T-helper 17 cell (primary cell): ENCODE measurements around the gene RIMBP2. TPM values are rescaled to one million over a fixed set of nuclear protein-coding genes. Genes with fewer than 3 reads are reported as not detected.

Experiments used
- ATAC-seq: fragments of 150-1000 bp; cut with Tn5 transposase; 2 replicates; pipeline ENCODE4 v1.10.0; 2021; ENCODE audit warnings: mild to moderate bottlenecking, moderate library complexity
- DNase-seq, 3 donors: peaks; one replicate each; pipeline versions ENCODE4 v3.0.0 to v3.0.0-alpha.2; 2020 to 2021
- H3K9me3 ChIP-seq: one replicate; pipeline ENCODE4 v1.7.0; 2013; ENCODE audit warnings: low read length, mild to moderate bottlenecking; ENCODE audit not compliant: control insufficient read depth, poor library complexity, severe bottlenecking
- H3K27ac Mint-ChIP-seq: one replicate; pipeline ENCODE4 v1.8.0; 2022; ENCODE audit warnings: mild to moderate bottlenecking, moderate library complexity, mixed read lengths
- H3K27me3 Mint-ChIP-seq: one replicate; pipeline ENCODE4 v1.8.0; 2022; ENCODE audit warnings: mixed read lengths
- H3K36me3 Mint-ChIP-seq: one replicate; pipeline ENCODE4 v1.8.0; 2022; ENCODE audit warnings: low read depth, mixed read lengths
- H3K4me1 Mint-ChIP-seq: one replicate; pipeline ENCODE4 v1.8.0; 2022; ENCODE audit warnings: mild to moderate bottlenecking, mixed read lengths
- H3K4me3 Mint-ChIP-seq: one replicate; pipeline ENCODE4 v1.8.0; 2022; ENCODE audit warnings: mild to moderate bottlenecking, moderate library complexity, mixed read lengths
- total RNA-seq, 4 donors: library from RNA in 2 of 4; stranded (reverse) in 2 of 4; gene quantifications; one replicate each; pipeline ENCODE4 v1.2.3 and lab custom pipeline; 2022 to 2026

Gene RIMBP2
- total RNA-seq, 2 donors from 2014 or later: not detected

DNA sequence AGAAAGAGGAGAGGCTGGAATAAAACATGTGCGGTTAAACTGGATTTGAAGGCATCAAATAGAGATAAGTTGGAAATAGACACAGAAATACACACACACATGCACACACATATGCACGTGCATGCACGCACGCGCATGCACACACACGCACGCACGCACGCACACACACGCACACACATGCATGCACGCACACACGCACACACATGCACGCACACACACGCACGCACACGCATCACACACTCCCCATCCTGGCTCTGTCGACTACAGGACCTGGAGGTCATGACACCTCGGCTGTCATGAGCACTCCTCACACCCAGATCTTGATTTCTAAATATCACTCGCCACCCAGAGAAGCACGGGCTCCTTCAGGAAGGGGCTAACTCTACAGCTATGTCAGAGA is 51.8 kb downstream of the RIMBP2 start:
- no peaks in the 10 kb centered on the region for H3K9me3 ChIP-seq
- no peak overlapping the region for H3K27ac Mint-ChIP-seq
- no peak for DNase-seq
- H3K4me1 Mint-ChIP-seq: no peaks in the 10 kb centered on the region
- H3K27me3 Mint-ChIP-seq: peaks cover 13% of the 10 kb centered on the region
- ATAC-seq: no peak
- no peak overlapping the region for H3K4me3 Mint-ChIP-seq
- no peaks in the 10 kb centered on the region for H3K36me3 Mint-ChIP-seq

GRCh38 chr12:130663514-130663913 is 52.6 kb downstream of the RIMBP2 start:
- H3K27me3 Mint-ChIP-seq: peaks cover 13% of the 10 kb centered on the region
- no peaks in the 10 kb centered on the region for H3K9me3 ChIP-seq
- H3K4me1 Mint-ChIP-seq: no peaks in the 10 kb centered on the region
- H3K27ac Mint-ChIP-seq: no peak overlapping the region
- H3K4me3 Mint-ChIP-seq: no peak overlapping the region
- no peak for DNase-seq
- no peaks in the 10 kb centered on the region for H3K36me3 Mint-ChIP-seq
- ATAC-seq: no peak

DNA sequence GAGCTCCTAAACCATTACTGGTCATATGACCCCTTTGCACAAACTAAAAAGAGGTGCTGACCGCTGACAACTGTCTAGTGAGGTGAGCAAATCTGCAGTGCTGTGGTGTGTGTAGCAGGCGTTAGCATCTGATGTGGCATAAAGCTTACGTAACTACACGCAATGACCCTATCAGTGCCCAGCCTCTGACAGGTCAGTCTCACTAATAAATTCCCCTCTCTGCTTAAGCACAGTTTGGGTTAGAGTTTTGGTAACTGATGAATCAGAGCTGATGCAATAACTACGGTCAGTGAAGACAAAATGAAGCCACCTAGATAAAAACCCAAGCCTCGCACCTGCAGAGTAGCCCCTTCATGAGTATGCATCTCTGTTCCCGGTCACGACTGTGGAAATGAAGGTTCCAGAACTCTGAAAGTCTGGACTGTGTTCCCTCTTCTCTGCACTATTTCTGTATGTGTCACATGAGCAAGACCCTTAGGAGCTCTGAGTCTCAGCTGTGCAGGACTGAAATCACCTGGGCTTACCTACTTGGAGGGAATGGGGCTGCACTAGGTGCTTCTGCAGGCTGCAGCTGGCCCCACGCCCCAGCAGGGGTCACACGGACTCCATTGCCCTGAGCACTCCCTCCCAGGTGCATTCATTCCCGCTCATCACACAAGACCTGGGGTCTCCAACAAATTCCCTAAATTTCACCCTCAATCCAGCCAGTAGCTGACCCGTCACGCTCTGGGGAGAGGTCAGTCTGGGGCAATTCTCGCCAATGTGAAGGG is 54.4 kb downstream of the RIMBP2 start:
- H3K4me3 Mint-ChIP-seq: no peak overlapping the region

DNA sequence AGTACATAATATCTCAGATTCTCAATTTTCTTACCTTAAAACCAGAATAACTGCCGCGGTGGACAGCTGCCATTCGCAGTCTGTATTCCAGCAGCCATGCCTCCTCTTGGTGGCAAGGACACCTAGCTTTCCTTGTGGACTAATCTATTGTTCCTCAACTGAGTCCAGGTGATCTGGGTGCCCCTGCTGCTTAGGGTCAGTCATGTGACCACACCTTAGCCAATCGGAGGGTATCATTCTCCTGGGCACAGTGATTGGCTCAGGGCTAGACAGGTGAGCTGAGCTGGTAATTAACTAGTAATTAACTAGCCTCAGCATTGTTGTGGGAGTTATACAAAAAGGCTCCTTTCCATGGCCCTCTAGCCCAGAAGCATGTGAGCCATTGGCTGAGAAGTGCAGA is 55.0 kb downstream of the RIMBP2 start:
- no peaks in the 10 kb centered on the region for H3K9me3 ChIP-seq
- Mint-ChIP-seq H3K27ac (no peak overlapping the region), H3K4me3 (no peak overlapping the region), H3K27me3 (peaks cover 13% of the 10 kb centered on the region), H3K4me1 (no peaks in the 10 kb centered on the region), H3K36me3 (no peaks in the 10 kb centered on the region)
- no peak for ATAC-seq
- DNase-seq: no peak

More for the DNA sequence above, 54.4 kb downstream of the RIMBP2 start:
- no peaks in the 10 kb centered on the region for H3K4me1 Mint-ChIP-seq
- no peak overlapping the region for H3K27ac Mint-ChIP-seq
- no peaks in the 10 kb centered on the region for H3K36me3 Mint-ChIP-seq
- no peak for ATAC-seq
- DNase-seq: no peak
- H3K9me3 ChIP-seq: no peaks in the 10 kb centered on the region
- H3K27me3 Mint-ChIP-seq: peaks cover 13% of the 10 kb centered on the region

DNA sequence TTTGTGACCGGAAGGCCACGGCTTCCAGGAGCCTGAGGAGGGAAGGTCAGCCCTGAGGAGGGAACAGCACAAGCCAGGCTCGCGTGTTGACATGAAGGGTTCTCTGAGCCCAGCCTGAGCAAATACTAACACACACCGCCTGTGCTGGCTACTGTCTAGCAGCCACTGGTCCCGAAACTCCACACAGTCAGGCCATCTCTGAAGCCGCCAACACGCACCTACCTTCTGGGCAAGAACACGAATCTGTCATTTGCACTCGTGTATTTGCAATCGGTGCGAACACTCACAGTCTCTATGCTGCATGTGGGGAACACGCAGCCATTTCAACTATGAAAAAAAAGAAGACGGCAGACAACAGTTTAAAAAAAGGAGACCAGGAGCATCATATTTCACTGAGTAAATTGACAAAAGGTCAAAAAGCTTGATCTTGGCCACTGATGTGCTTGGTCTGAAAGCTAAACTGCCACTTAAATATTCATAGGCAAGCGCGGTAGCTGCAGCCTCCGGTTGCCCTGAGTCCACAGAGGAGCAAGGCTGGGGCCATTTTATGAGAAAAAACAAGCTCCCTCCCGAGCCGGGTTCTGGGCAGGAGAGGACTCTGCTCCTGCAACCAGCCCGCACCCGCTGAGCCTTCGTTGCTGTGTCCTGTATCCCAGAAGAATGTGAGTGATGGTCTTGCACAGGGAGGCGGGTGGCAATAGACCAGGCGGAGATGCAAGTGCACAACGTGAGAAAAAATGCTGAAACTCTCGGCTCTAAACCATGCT is 57.8 kb downstream of the RIMBP2 start:
- Mint-ChIP-seq H3K4me3 (no peak overlapping the region), H3K36me3 (no peaks in the 10 kb centered on the region), H3K4me1 (no peaks in the 10 kb centered on the region), H3K27ac (no peak overlapping the region), H3K27me3 (peaks cover 8% of the 10 kb centered on the region)
- H3K9me3 ChIP-seq: no peaks in the 10 kb centered on the region
- ATAC-seq (no peak), DNase-seq (no peak)

GRCh38 chr12:130656411-130656810 is 59.7 kb downstream of the RIMBP2 start:
- Mint-ChIP-seq H3K27me3 (no peaks in the 10 kb centered on the region), H3K27ac (no peak overlapping the region), H3K4me3 (no peak overlapping the region), H3K4me1 (no peaks in the 10 kb centered on the region), H3K36me3 (no peaks in the 10 kb centered on the region)
- no peaks in the 10 kb centered on the region for H3K9me3 ChIP-seq
- DNase-seq: no peak
- no peak for ATAC-seq

DNA sequence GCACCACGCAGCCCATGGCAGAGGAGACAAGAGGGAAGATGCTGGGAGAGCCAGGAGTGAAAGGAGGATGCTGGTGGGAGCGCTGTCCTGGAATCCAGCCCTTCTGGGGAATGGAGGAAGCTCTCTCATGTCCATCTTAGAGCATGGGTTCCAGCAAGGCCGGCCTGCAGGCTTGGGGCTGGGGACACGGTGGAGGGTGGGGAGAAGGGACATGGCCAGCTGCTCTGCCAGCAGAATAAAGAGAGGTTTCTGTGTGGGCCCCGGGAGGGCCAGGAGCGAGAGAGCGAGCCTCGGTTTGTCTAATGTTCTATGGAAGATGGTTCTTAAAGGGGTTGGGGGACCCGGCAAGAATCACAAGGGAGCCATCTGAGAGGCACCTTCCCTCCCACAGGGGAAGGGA is 60.2 kb downstream of the RIMBP2 start:
- DNase-seq: no peak
- Mint-ChIP-seq H3K27ac (no peak overlapping the region), H3K27me3 (no peaks in the 10 kb centered on the region), H3K4me1 (no peaks in the 10 kb centered on the region), H3K4me3 (no peak overlapping the region), H3K36me3 (no peaks in the 10 kb centered on the region)
- no peak for ATAC-seq
- no peaks in the 10 kb centered on the region for H3K9me3 ChIP-seq

- Mint-ChIP-seq H3K27me3 (peaks cover 4% of the 10 kb centered on the region), H3K36me3 (no peaks in the 10 kb centered on the region), H3K4me3 (no peak overlapping the region), H3K4me1 (no peaks in the 10 kb centered on the region), H3K27ac (no peak overlapping the region)
- DNase-seq (no peak), ATAC-seq (no peak)
- no peaks in the 10 kb centered on the region for H3K9me3 ChIP-seq
Measured at GRCh38 chr12:130655010-130655409, 61.1 kb downstream of the RIMBP2 start.

GRCh38 chr12:130651188-130651959 is 64.7 kb downstream of the RIMBP2 start:
- no peaks in the 10 kb centered on the region for H3K9me3 ChIP-seq
- Mint-ChIP-seq H3K27ac (no peak overlapping the region), H3K4me3 (no peak overlapping the region), H3K4me1 (no peaks in the 10 kb centered on the region), H3K36me3 (no peaks in the 10 kb centered on the region), H3K27me3 (peaks cover 4% of the 10 kb centered on the region)
- DNase-seq: no peak
- no peak for ATAC-seq

GRCh38 chr12:130650131-130650530 is 66.0 kb downstream of the RIMBP2 start:
- no peaks in the 10 kb centered on the region for H3K9me3 ChIP-seq
- Mint-ChIP-seq H3K4me3 (no peak overlapping the region), H3K36me3 (no peaks in the 10 kb centered on the region), H3K4me1 (no peaks in the 10 kb centered on the region), H3K27me3 (peaks cover 4% of the 10 kb centered on the region), H3K27ac (no peak overlapping the region)
- ATAC-seq (no peak), DNase-seq (no peak)

DNA sequence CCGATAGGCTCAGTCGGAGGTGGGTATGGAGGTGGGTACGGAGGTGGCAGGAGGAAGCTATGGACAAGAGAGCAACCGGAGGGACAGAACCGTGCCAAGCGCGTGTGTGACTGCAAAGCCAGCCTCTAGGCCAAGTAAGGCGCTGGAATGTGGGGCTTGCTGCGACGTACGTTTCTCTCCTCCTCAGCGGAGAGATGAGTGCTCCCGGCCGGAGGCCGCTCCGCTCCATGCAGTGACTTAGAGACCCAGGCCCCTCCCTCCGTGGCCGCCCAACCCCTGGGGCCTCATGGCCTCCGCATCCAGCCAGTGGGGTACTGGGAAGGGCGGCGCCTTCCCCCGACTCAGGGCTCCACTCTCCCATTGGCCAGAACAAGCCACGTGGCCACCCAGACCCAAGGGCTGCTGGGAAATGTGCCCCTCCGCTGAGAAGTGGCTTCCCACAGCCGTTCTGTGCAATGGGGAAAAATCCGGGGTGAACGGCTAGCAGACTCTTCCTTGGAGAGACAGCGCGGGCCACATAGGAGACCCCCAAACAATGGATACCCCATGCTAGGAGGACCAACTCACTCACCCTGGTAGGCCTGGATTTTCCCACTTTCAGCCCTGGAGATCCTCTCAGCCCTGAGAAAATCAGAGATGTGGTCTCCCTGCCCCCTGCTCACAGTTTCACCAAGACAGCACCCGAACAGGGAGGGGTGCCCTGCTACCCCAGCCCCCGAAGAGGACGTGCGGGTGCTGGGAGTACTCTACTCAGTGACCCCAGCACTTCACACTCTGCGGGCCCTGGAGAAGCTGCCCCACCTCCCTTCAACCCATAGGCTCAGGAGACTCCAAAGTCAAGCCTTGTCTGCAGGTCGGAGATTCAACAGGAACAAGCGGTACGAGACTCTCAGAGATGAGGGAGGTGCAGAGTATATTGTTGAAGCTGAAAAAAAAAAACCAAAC is 66.7 kb downstream of the RIMBP2 start:
- no peaks in the 10 kb centered on the region for H3K9me3 ChIP-seq
- no peak for DNase-seq
- no peaks in the 10 kb centered on the region for H3K36me3 Mint-ChIP-seq
- H3K27me3 Mint-ChIP-seq: peaks cover 4% of the 10 kb centered on the region
- no peak overlapping the region for H3K27ac Mint-ChIP-seq
- ATAC-seq: no peak
- no peaks in the 10 kb centered on the region for H3K4me1 Mint-ChIP-seq
- H3K4me3 Mint-ChIP-seq: no peak overlapping the region

GRCh38 chr12:130647814-130648213 is 68.3 kb downstream of the RIMBP2 start:
- Mint-ChIP-seq H3K4me1 (no peaks in the 10 kb centered on the region), H3K27me3 (peaks cover 4% of the 10 kb centered on the region), H3K36me3 (no peaks in the 10 kb centered on the region), H3K4me3 (no peak overlapping the region), H3K27ac (no peak overlapping the region)
- ATAC-seq (no peak), DNase-seq (no peak)
- no peaks in the 10 kb centered on the region for H3K9me3 ChIP-seq
